GM12878 (cell line): ENCODE data around the gene TCTN1. TPM values are rescaled to one million over a fixed set of nuclear protein-coding genes. Genes with fewer than 3 reads are reported as not detected.
A peak's percentile ranks its signal among the peaks of the same experiment; 100 is the strongest.
"Not testable (repeated sequence)": the region's sequence is repeated elsewhere in the genome, so short reads cannot be mapped to it uniquely, and the experiment has no call there.

Experiments used
- ATAC-seq: fragments of 200-7000 bp; cut with Tn5 transposase; 3 replicates; pipeline ENCODE4 v1.9.1; 2020; ENCODE audit warnings: mild to moderate bottlenecking, moderate library complexity
- BruUV-seq: library from RNA; stranded (reverse); fragments of 400-500 nt; replicated peaks from 2 replicates; lab custom pipeline; 2021; lab: Mats Ljungman, UMichigan
- CTCF ChIA-PET: fragments of 300-600 bp; sonication (Branson Sonifier 250); formaldehyde crosslinking; extraction: SDS; loops from one replicate; lab custom pipeline; 2021; ENCODE audit warnings: inconsistent platforms; lab: Yijun Ruan, JAX
- POLR2A ChIA-PET: fragments of 350-600 bp; formaldehyde crosslinking; extraction: SDS; loops from one replicate; lab custom pipeline; 2021; ENCODE audit warnings: inconsistent platforms; lab: Charles Lee
- RAD21 ChIA-PET: fragments of 300-600 bp; sonication (Branson Sonifier 250); formaldehyde crosslinking; loops from one replicate; lab custom pipeline; 2023; ENCODE audit warnings: antibody characterized with exemption; ENCODE audit not compliant: unreplicated experiment; lab: Charles Lee
- SMC1A ChIA-PET: fragments of 300-600 bp; sonication (Branson Sonifier 250); formaldehyde crosslinking; loops from one replicate; lab custom pipeline; 2023; ENCODE audit not compliant: unreplicated experiment, uncharacterized antibody; lab: Charles Lee
- DNase-seq: peaks from one replicate; pipeline ENCODE4 v3.0.0-alpha.2; 2011; ENCODE audit warnings: low read depth, low spot score
- FAIRE-seq: peaks from 3 replicates; lab custom pipeline; 2011; peaks lifted over from hg19 to GRCh38; lab: Jason Lieb, UNC
- H2AFZ ChIP-seq: 2 replicates; pipeline ENCODE4 v1.6.0; 2011; ENCODE audit warnings: low read depth, low read length, control low read depth; ENCODE audit not compliant: control insufficient read depth
- H3K27ac ChIP-seq: 2 replicates; pipeline ENCODE4 v1.5.1; 2011; ENCODE audit warnings: control low read depth; ENCODE audit not compliant: control insufficient read depth, insufficient read depth
- H3K27me3 ChIP-seq, 2 experiments: replicated peaks in 1 of 2; 2 replicates each; pipeline versions ENCODE4 v1.6.0 to v1.6.1; 2011; ENCODE audit warnings: low read length in 1 of 2; ENCODE audit not compliant: control insufficient read depth in 2 of 2, insufficient read depth in 2 of 2
- H3K36me3 ChIP-seq, 2 experiments: 2 replicates each; pipeline ENCODE4 v1.5.1; 2011; ENCODE audit warnings: low read length in 1 of 2; ENCODE audit not compliant: control insufficient read depth in 2 of 2, insufficient read depth in 2 of 2
- H3K4me1 ChIP-seq: 2 replicates; pipeline ENCODE4 v1.6.1; 2011; ENCODE audit warnings: mild to moderate bottlenecking, low read length, moderate library complexity, mixed read lengths; ENCODE audit not compliant: control insufficient read depth, insufficient read depth
- H3K4me2 ChIP-seq: 2 replicates; pipeline ENCODE4 v1.6.0; 2011; ENCODE audit warnings: control low read depth; ENCODE audit not compliant: control insufficient read depth, insufficient read depth
- H3K4me3 ChIP-seq: fragments of 200-600 bp; sonication (generic); 2 replicates; pipeline ENCODE4 v1.5.1; 2016
- H3K79me2 ChIP-seq: 2 replicates; pipeline ENCODE4 v1.6.0; 2011; ENCODE audit warnings: low read length; ENCODE audit not compliant: control insufficient read depth, insufficient read depth
- H3K9ac ChIP-seq: 2 replicates; pipeline ENCODE4 v1.8.0; 2011; ENCODE audit warnings: low read length, control low read depth, mixed read lengths; ENCODE audit not compliant: control insufficient read depth, insufficient read depth
- H3K9me3 ChIP-seq: replicated peaks from 3 replicates; pipeline ENCODE4 v1.5.1; 2011; ENCODE audit warnings: mild to moderate bottlenecking, low read length; ENCODE audit not compliant: control insufficient read depth, insufficient read depth
- H4K20me1 ChIP-seq: 2 replicates; pipeline ENCODE4 v1.6.0; 2011; ENCODE audit not compliant: control insufficient read depth, insufficient read depth
- CBX5 ChIP-seq: sonication (generic); IDR thresholded peaks from 2 replicates; pipeline ENCODE4 v1.6.1; 2016; ENCODE audit warnings: low read depth, moderate library complexity, mild to moderate bottlenecking, inconsistent platforms
- CTCF ChIP-seq, 3 experiments: IDR thresholded peaks in 2 of 3; conservative IDR thresholded peaks in 1 of 3; 2 replicates each; pipeline ENCODE4 v1.5.1; 2011; ENCODE audit warnings: low read depth in 3 of 3, low read length in 3 of 3, mild to moderate bottlenecking in 3 of 3, control low read depth in 2 of 3, moderate library complexity in 2 of 3, inconsistent platforms in 1 of 3, mixed read lengths in 1 of 3; ENCODE audit not compliant: control insufficient read depth in 2 of 3, insufficient read depth in 1 of 3; ENCODE audit errors: extremely low read depth in 1 of 3
- DPF2 ChIP-seq: fragments of 450-650 bp; IDR thresholded peaks from 2 replicates; pipeline ENCODE4 v1.6.1; 2017; ENCODE audit warnings: mild to moderate bottlenecking
- IKZF2 ChIP-seq, 2 experiments: fragments of 450-650 bp; IDR thresholded peaks; 2 replicates each; pipeline ENCODE4 v1.6.1; 2017; ENCODE audit warnings: mild to moderate bottlenecking in 2 of 2, moderate library complexity in 2 of 2
- MEF2B ChIP-seq: fragments of 450-650 bp; IDR thresholded peaks from 2 replicates; pipeline ENCODE4 v1.6.1; 2018; ENCODE audit warnings: mild to moderate bottlenecking, moderate library complexity; ENCODE audit not compliant: partially characterized antibody, poor library complexity, severe bottlenecking
- MLLT1 ChIP-seq: fragments of 450-650 bp; IDR thresholded peaks from 2 replicates; pipeline ENCODE4 v1.6.1; 2016; ENCODE audit warnings: mild to moderate bottlenecking
- NR2F1 ChIP-seq: fragments of 450-650 bp; conservative IDR thresholded peaks from 2 replicates; pipeline ENCODE4 v1.6.1; 2017; ENCODE audit warnings: mild to moderate bottlenecking
- POU2F2 ChIP-seq: IDR thresholded peaks from 3 replicates; pipeline ENCODE4 v1.6.1; 2011; ENCODE audit warnings: low read depth, mild to moderate bottlenecking, low read length, borderline replicate concordance
- RAD21 ChIP-seq: IDR thresholded peaks from 2 replicates; pipeline ENCODE4 v1.6.1; 2011; ENCODE audit warnings: mild to moderate bottlenecking, low read depth, low read length, moderate library complexity; ENCODE audit not compliant: insufficient read depth
- SMARCA5 ChIP-seq: fragments of 450-650 bp; IDR thresholded peaks from 2 replicates; pipeline ENCODE4 v1.6.1; 2017; ENCODE audit warnings: mild to moderate bottlenecking
- SMC3 ChIP-seq: IDR thresholded peaks from 2 replicates; pipeline ENCODE4 v1.6.1; 2011; ENCODE audit warnings: low read length, improper control_type of control experiment, borderline replicate concordance
- TAF1 ChIP-seq: IDR thresholded peaks from 2 replicates; pipeline ENCODE4 v1.6.1; 2011; ENCODE audit warnings: mild to moderate bottlenecking, low read depth, low read length, borderline replicate concordance
- WRNIP1 ChIP-seq: IDR thresholded peaks from 2 replicates; pipeline ENCODE4 v1.6.1; 2011; ENCODE audit warnings: low read depth, low read length, improper control_type of control experiment, borderline replicate concordance
- YY1 ChIP-seq: IDR thresholded peaks from 2 replicates; pipeline ENCODE4 v1.6.1; 2011; ENCODE audit warnings: low read depth, mild to moderate bottlenecking, low read length
- ZNF207 ChIP-seq: fragments of 450-650 bp; IDR thresholded peaks from 2 replicates; pipeline ENCODE4 v1.6.1; 2014; ENCODE audit warnings: antibody characterized with exemption, mild to moderate bottlenecking, borderline replicate concordance
- ZNF217 ChIP-seq: fragments of 450-650 bp; IDR thresholded peaks from 2 replicates; pipeline ENCODE4 v1.6.1; 2017; ENCODE audit warnings: antibody characterized with exemption, mild to moderate bottlenecking
- ZNF24 ChIP-seq: fragments of 450-650 bp; IDR thresholded peaks from 2 replicates; pipeline ENCODE4 v1.6.1; 2017; ENCODE audit warnings: antibody characterized with exemption, mild to moderate bottlenecking
- WGBS: methylation state at CpG from one replicate; pipeline ENCODE4 v1.1.6; 2016; ENCODE audit warnings: low lambda C conversion rate; ENCODE audit not compliant: insufficient replicate concordance, insufficient coverage; ENCODE audit errors: missing lambda C conversion rate; 5-methylcytosine and 5-hydroxymethylcytosine counted together
- in situ Hi-C: fragments of 300-500 bp; cut with MboI; formaldehyde crosslinking; loops from 9 replicates; pipeline ENCODE4 v1.14.3; 2018; ENCODE audit warnings: mixed read lengths
- intact Hi-C: fragments of 100-400 bp; cut with micrococcal nuclease; formaldehyde crosslinking; loops from one replicate; pipeline ENCODE4 v1.14.2; 2022; ENCODE audit not compliant: unreplicated experiment
- polyA plus RNA-seq, 11 experiments: library from polyadenylated mRNA; depleted of rRNA in 4 of 11; unstranded in 6 of 11; stranded (reverse) in 5 of 11; fragments of >200 nt; fragmentation: Nextera tagmentation in 4 of 11; fragmentation: Illumina TruSeq in 1 of 11; extraction: Ambion mirVana in 4 of 11; extraction: Trizol in 1 of 11; gene quantifications; 1 replicate in 1 of 11; 2 replicates in 10 of 11; pipeline versions ENCODE4 v1.2.1 to v1.2.3, GENCODE V29; 2011 to 2016; ENCODE audit warnings: inconsistent platforms in 2 of 11, missing spikeins in 2 of 11, low read depth in 1 of 11
- total RNA-seq, 4 experiments: library from RNA; depleted of rRNA in 3 of 4; stranded (reverse); fragments of >200 nt in 3 of 4; fragmentation: Illumina TruSeq in 1 of 4; extraction: Trizol in 1 of 4; gene quantifications; 2 replicates each; pipeline versions ENCODE4 v1.2.1 to v1.2.3, GENCODE V29; 2013 to 2021

Gene TCTN1
- total and polyA plus RNA-seq, 10 of the 15 experiments (the other 5 are each of a cell fraction or from before 2014, with no cell fraction given): 8.8 to 23.5 (median 15.3) TPM

GRCh38 chr12:110600254-110600653 is 13.7 kb upstream of the TCTN1 start (continued):
- no peak for TF ChIP-seq TAF1
- no peak for TF ChIP-seq MEF2B
- TF ChIP-seq, all 136 proteins: peak for 7

- Histone ChIP-seq H2AFZ (peak overlapping the region; percentile 62), H3K4me1 (peaks cover 19% of the 10 kb centered on the region)
- WGBS: 61% methylated on average over 14 of the region's 14 CpGs
- not testable (repeated sequence) for H3K4me2 ChIP-seq, FAIRE-seq, DNase-seq, H3K9ac ChIP-seq, H3K27me3 ChIP-seq, H3K79me2 ChIP-seq, H4K20me1 ChIP-seq, BruUV-seq, H3K9me3 ChIP-seq, H3K36me3 ChIP-seq, H3K4me3 ChIP-seq, H3K27ac ChIP-seq
- ChIA-PET SMC1A (interaction anchor here (0.7 to 19.2 kb wide), 55 partner anchors 9 to 503 kb away, joined by 3 to 492 read pairs (median 5); partner anchors contain the start of genes ARPC3, FAM216A, GPN3 and RAD9B), CTCF (interaction anchor here (0.6 to 17.0 kb wide), 71 partner anchors 8 to 757 kb away, joined by 3 to 462 read pairs (median 5); partner anchors contain the start of genes ARPC3, FAM216A, GPN3 and HVCN1), POLR2A (interaction anchor here (0.7 to 3.9 kb wide), 9 partner anchors 9 to 152 kb away, joined by 3 to 31 read pairs (median 3); partner anchors contain the start of genes ARPC3 and HVCN1), RAD21 (interaction anchor here (0.6 to 7.7 kb wide), 40 partner anchors 11 to 502 kb away, joined by 3 to 180 read pairs (median 7); partner anchors contain the start of genes ARPC3, ATP2A2, FAM216A and GPN3)
- TF ChIP-seq POU2F2 (0 out of 3 replicates have a peak, but pooled peaks have one; percentile 47), RAD21 (peak; percentile 88), CTCF (IDR thresholded peaks at IDR 0.05 in 2 of 3, conservative IDR thresholded peaks at IDR 0.05 in 1 of 3; ENCODE audit: control insufficient read depth in 2 of 3, extremely low read depth in 1 of 3, insufficient read depth in 1 of 3, low read depth in 3 of 3, low read length in 3 of 3) (peak; percentile 61 to 81 (median 76); a peak in 5 of 6 replicates), MLLT1 (peak; percentile 45; the same call in 1 of the 2 replicates), DPF2 (peak; percentile 98), ZNF207 (peak; percentile 57; the same call in 1 of the 2 replicates), IKZF2 (IDR thresholded peaks at IDR 0.05) (0 out of 4 replicates have a peak, but pooled peaks of 1 of the 2 experiments have one; percentile 17), CBX5 (0 out of 2 replicates have a peak, but pooled peaks have one; percentile 38), NR2F1 (0 out of 2 replicates have a peak, but pooled peaks have one; percentile 41), ZNF217 (peak; percentile 83), WRNIP1 (0 out of 2 replicates have a peak, but pooled peaks have one; percentile 77), SMC3 (peak; percentile 87), YY1 (peak; percentile 53; the same call in 1 of the 2 replicates), SMARCA5 (peak; percentile 81), ZNF24 (peak; percentile 91)
- ATAC-seq: peak; percentile 61
- in situ Hi-C loops (loop anchor here (5.0 kb wide), 2 partner anchors 90 to 135 kb away; partner anchors contain the start of genes FAM216A and GPN3), intact Hi-C loops (loop anchor here (1.0 to 5.0 kb wide), 6 partner anchors 96 to 285 kb away; partner anchors contain the start of genes ARPC3, FAM216A and GPN3)
Measured at GRCh38 chr12:110602085-110602814, 11.7 kb upstream of the TCTN1 start.
